H1 (cell line): ENCODE measurements around the gene KCNA10. TPM values are rescaled to one million over a fixed set of nuclear protein-coding genes. Genes with fewer than 3 reads are reported as not detected.

Experiments used
- CTCF ChIA-PET: fragments of 300-600 bp; sonication (Branson Sonifier 250); formaldehyde crosslinking; loops from one replicate; lab custom pipeline; 2021; ENCODE audit not compliant: partially characterized antibody; lab: Charles Lee
- POLR2A ChIA-PET: fragments of 300-600 bp; sonication (Branson Sonifier 250); formaldehyde crosslinking; loops from one replicate; lab custom pipeline; 2021; ENCODE audit warnings: inconsistent platforms; ENCODE audit not compliant: partially characterized antibody; lab: Charles Lee
- DNase-seq, 2 experiments: peaks; one replicate each; pipeline versions ENCODE4 v3.0.0 to v3.0.0-alpha.2; 2010 to 2022; ENCODE audit warnings: low spot score in 2 of 2, low read depth in 1 of 2, mixed read lengths in 1 of 2
- FAIRE-seq: peaks from 2 replicates; lab custom pipeline; 2011; peaks lifted over from hg19 to GRCh38; lab: Jason Lieb, UNC
- H2AFZ ChIP-seq: 2 replicates; pipeline ENCODE4 v1.8.1; 2012; ENCODE audit warnings: low read length, inconsistent platforms
- H2AK5ac ChIP-seq: 2 replicates; pipeline ENCODE4 v1.6.1; 2013; ENCODE audit warnings: low read depth, low read length
- H2BK120ac ChIP-seq: replicated peaks from 2 replicates; pipeline ENCODE3; 2013; ENCODE audit warnings: low read depth, low read length, inconsistent platforms
- H2BK12ac ChIP-seq: 2 replicates; pipeline ENCODE4 v1.6.1; 2013; ENCODE audit warnings: low read depth, low read length
- H2BK15ac ChIP-seq: 2 replicates; pipeline ENCODE4 v1.6.1; 2013; ENCODE audit warnings: low read length
- H2BK20ac ChIP-seq: 2 replicates; pipeline ENCODE4 v1.6.1; 2013; ENCODE audit warnings: low read length
- H2BK5ac ChIP-seq: 2 replicates; pipeline ENCODE4 v1.6.1; 2013; ENCODE audit warnings: low read depth, low read length
- H3K14ac ChIP-seq: 2 replicates; pipeline ENCODE4 v1.6.1; 2013; ENCODE audit warnings: inconsistent platforms; ENCODE audit not compliant: insufficient read length
- H3K18ac ChIP-seq: 2 replicates; pipeline ENCODE4 v1.6.1; 2013; ENCODE audit warnings: low read length; ENCODE audit errors: extremely low read depth
- H3K23ac ChIP-seq: 2 replicates; pipeline ENCODE4 v1.6.1; 2013; ENCODE audit warnings: inconsistent platforms; ENCODE audit not compliant: insufficient read length
- H3K23me2 ChIP-seq: 2 replicates; pipeline ENCODE4 v1.6.1; 2013; ENCODE audit warnings: low read depth, low read length
- H3K27ac ChIP-seq: 2 replicates; pipeline ENCODE4 v1.6.1; 2011; ENCODE audit warnings: low read depth, low read length, inconsistent platforms
- H3K27me3 ChIP-seq, 4 experiments: replicated peaks in 1 of 4; 1 replicate in 1 of 4; 2 replicates in 3 of 4; pipeline versions ENCODE4 v1.6.1 to v1.8.1; 2011 to 2013; ENCODE audit warnings: low read length in 3 of 4, mild to moderate bottlenecking in 3 of 4, inconsistent platforms in 2 of 4, mixed read lengths in 2 of 4, moderate library complexity in 1 of 4; ENCODE audit not compliant: control insufficient read depth in 3 of 4, insufficient read depth in 3 of 4; ENCODE audit errors: extremely low read depth in 1 of 4
- H3K36me3 ChIP-seq, 4 experiments: 2 replicates each; pipeline versions ENCODE4 v1.6.1 to v1.8.1; 2011 to 2013; ENCODE audit warnings: mild to moderate bottlenecking in 4 of 4, low read length in 3 of 4, moderate library complexity in 2 of 4, control low read depth in 1 of 4, inconsistent platforms in 1 of 4; ENCODE audit not compliant: insufficient read depth in 4 of 4, control insufficient read depth in 2 of 4
- H3K4ac ChIP-seq: replicated peaks from 2 replicates; pipeline ENCODE3; 2013; ENCODE audit warnings: low read length, low read depth, mixed read lengths, inconsistent platforms; ENCODE audit not compliant: insufficient read length
- H3K4me1 ChIP-seq, 4 experiments: replicated peaks in 1 of 4; 1 replicate in 1 of 4; 2 replicates in 3 of 4; pipeline versions ENCODE4 v1.6.1 to v1.8.1; 2011 to 2013; ENCODE audit warnings: low read length in 3 of 4, inconsistent platforms in 2 of 4, mixed read lengths in 1 of 4; ENCODE audit not compliant: insufficient read depth in 4 of 4, control insufficient read depth in 3 of 4
- H3K4me2 ChIP-seq, 2 experiments: 2 replicates each; pipeline versions ENCODE4 v1.6.1 to v1.8.1; 2011 to 2013; ENCODE audit warnings: low read depth in 2 of 2, low read length in 2 of 2, control low read depth in 1 of 2, inconsistent platforms in 1 of 2, mild to moderate bottlenecking in 1 of 2; ENCODE audit not compliant: insufficient read depth in 1 of 2
- H3K4me3 ChIP-seq, 4 experiments: fragments of 200-600, 300-600 bp in 1 of 4; sonication (generic), shearing (Covaris generic), sonication (Bioruptor Twin) in 1 of 4; 2 replicates each; pipeline versions ENCODE4 v1.5.1 to v1.8.1; 2011 to 2016; ENCODE audit warnings: low read length in 4 of 4, low read depth in 3 of 4, control low read depth in 2 of 4, inconsistent platforms in 2 of 4, mild to moderate bottlenecking in 2 of 4, mixed read lengths in 1 of 4, moderate library complexity in 1 of 4; ENCODE audit not compliant: insufficient read depth in 2 of 4; ENCODE audit errors: extremely low read depth in 1 of 4
- H3K56ac ChIP-seq: replicated peaks from 2 replicates; pipeline ENCODE3; 2013; ENCODE audit warnings: low read depth, mild to moderate bottlenecking, mixed read lengths, low read length, inconsistent platforms; ENCODE audit not compliant: insufficient read length
- H3K79me1 ChIP-seq: 2 replicates; pipeline ENCODE4 v1.6.1; 2013; ENCODE audit warnings: low read depth, low read length, control low read depth
- H3K79me2 ChIP-seq, 2 experiments: 2 replicates each; pipeline versions ENCODE4 v1.6.1 to v1.8.1; 2012 to 2013; ENCODE audit warnings: low read length in 2 of 2, mild to moderate bottlenecking in 2 of 2, inconsistent platforms in 1 of 2; ENCODE audit not compliant: insufficient read depth in 2 of 2, control insufficient read depth in 1 of 2
- H3K9ac ChIP-seq, 4 experiments: replicated peaks in 1 of 4; 1 replicate in 1 of 4; 2 replicates in 3 of 4; pipeline versions ENCODE4 v1.6.1 to v1.8.1; 2011 to 2013; ENCODE audit warnings: low read depth in 3 of 4, low read length in 3 of 4, control low read depth in 2 of 4, mild to moderate bottlenecking in 2 of 4, moderate library complexity in 2 of 4, inconsistent platforms in 1 of 4; ENCODE audit errors: extremely low read depth in 1 of 4
- H3K9me3 ChIP-seq, 2 experiments: 2 replicates each; pipeline versions ENCODE4 v1.6.1 to v1.8.1; 2012 to 2013; ENCODE audit warnings: mild to moderate bottlenecking in 2 of 2, moderate library complexity in 2 of 2, control low read depth in 1 of 2, inconsistent platforms in 1 of 2, low read depth in 1 of 2, low read length in 1 of 2, mixed read lengths in 1 of 2; ENCODE audit not compliant: insufficient read depth in 2 of 2
- H4K20me1 ChIP-seq, 2 experiments: replicated peaks in 1 of 2; 2 replicates each; pipeline versions ENCODE3 to v1.8.1; 2011 to 2013; ENCODE audit warnings: inconsistent platforms in 2 of 2, low read length in 2 of 2, mild to moderate bottlenecking in 1 of 2; ENCODE audit not compliant: insufficient read depth in 2 of 2, control insufficient read depth in 1 of 2
- H4K5ac ChIP-seq: 2 replicates; pipeline ENCODE4 v1.6.1; 2013; ENCODE audit warnings: low read length, low read depth, mixed read lengths, inconsistent platforms; ENCODE audit not compliant: insufficient read length
- H4K8ac ChIP-seq: 2 replicates; pipeline ENCODE4 v1.8.0; 2013; ENCODE audit warnings: mild to moderate bottlenecking, moderate library complexity, low read length, inconsistent platforms; ENCODE audit not compliant: insufficient read depth; ENCODE audit errors: extremely low read depth
- H4K91ac ChIP-seq: replicated peaks from 2 replicates; pipeline ENCODE3; 2013; ENCODE audit warnings: low read length, mixed read lengths, inconsistent platforms; ENCODE audit not compliant: insufficient read length
- CREB1 ChIP-seq: IDR thresholded peaks from 2 replicates; pipeline ENCODE4 v1.6.1; 2012; ENCODE audit warnings: inconsistent platforms
- CTBP2 ChIP-seq: IDR thresholded peaks from 2 replicates; pipeline ENCODE4 v1.7.0; 2011; ENCODE audit warnings: borderline replicate concordance, mild to moderate bottlenecking, moderate library complexity, mixed read lengths, low read length; ENCODE audit not compliant: insufficient read depth, insufficient read length
- JUND ChIP-seq: IDR thresholded peaks from 2 replicates; pipeline ENCODE4 v1.6.1; 2011; ENCODE audit warnings: mild to moderate bottlenecking, improper control_type of control experiment, low read length
- NRF1 ChIP-seq: IDR thresholded peaks from 2 replicates; pipeline ENCODE4 v1.6.1; 2011; ENCODE audit warnings: mild to moderate bottlenecking, low read depth, low read length, improper control_type of control experiment
- POU5F1 ChIP-seq: IDR thresholded peaks from 2 replicates; pipeline ENCODE4 v1.6.1; 2011; ENCODE audit warnings: low read depth, mild to moderate bottlenecking, low read length, moderate library complexity
- SAP30 ChIP-seq: fragments of 300-600 bp; sonication (generic); IDR thresholded peaks from 2 replicates; pipeline ENCODE4 v1.7.1; 2012; ENCODE audit warnings: low read length, moderate library complexity, mild to moderate bottlenecking, inconsistent platforms; ENCODE audit not compliant: insufficient read depth, insufficient replicate concordance
- SP1 ChIP-seq: IDR thresholded peaks from 2 replicates; pipeline ENCODE4 v1.6.1; 2011; ENCODE audit warnings: low read depth, low read length
- SUZ12 ChIP-seq: fragments of 200-600 bp; sonication (generic); IDR thresholded peaks from 2 replicates; pipeline ENCODE4 v1.6.1; 2012; ENCODE audit warnings: mild to moderate bottlenecking, inconsistent platforms, low read length, moderate library complexity, mixed read lengths
- TAF7 ChIP-seq: optimal IDR thresholded peaks from 2 replicates; pipeline ENCODE3; 2011; ENCODE audit warnings: low read depth, mild to moderate bottlenecking, inconsistent platforms, low read length, moderate library complexity, borderline replicate concordance
- WGBS, 2 experiments: shearing (Covaris generic) in 1 of 2; methylation state at CpG; one replicate each; pipeline versions ENCODE4 v1.1.6 to v1.1.7; 2013 to 2015; ENCODE audit warnings: low lambda C conversion rate in 2 of 2, mixed read lengths in 2 of 2, inconsistent platforms in 1 of 2, low coverage in 1 of 2, missing lambda C conversion rate in 1 of 2; ENCODE audit not compliant: insufficient replicate concordance in 2 of 2, insufficient coverage in 1 of 2, insufficient read length in 1 of 2; ENCODE audit errors: extremely low coverage in 1 of 2, missing lambda C conversion rate in 1 of 2; 5-methylcytosine and 5-hydroxymethylcytosine counted together
- polyA plus RNA-seq, 7 experiments: library from polyadenylated mRNA; depleted of rRNA in 3 of 7; stranded (reverse) in 5 of 7; unstranded in 2 of 7; fragments of >200 nt in 5 of 7; fragments of 200-250 nt in 2 of 7; gene quantifications; 1 replicate in 5 of 7; 2 replicates in 1 of 7; 4 replicates in 1 of 7; pipeline versions ENCODE4 v1.2.1 to v1.2.3, GENCODE V29; 2011 to 2013; ENCODE audit warnings: missing spikeins in 2 of 7, mixed read lengths in 2 of 7
- total RNA-seq: library from RNA; stranded (reverse); fragmentation: NEBNext Ultra II Directional; extraction: Animal tissue kit (Norgen Biotek cat#: 25700); gene quantifications from 2 replicates; pipeline ENCODE4 v1.2.1, GENCODE V29; 2021

Gene KCNA10
- total and polyA plus RNA-seq, 2 of the 8 experiments (the other 6 are each of a cell fraction or from before 2014, with no cell fraction given) = not detected

GRCh38 chr1:110492573-110492972 is 26.4 kb downstream of the KCNA10 start:
- H3K9me3 ChIP-seq = no peaks in the 10 kb centered on the region
- no peaks in the 10 kb centered on the region for H3K23me2 ChIP-seq
- H3K9ac ChIP-seq = no peak overlapping the region
- H2BK5ac ChIP-seq = no peak overlapping the region
- 89% methylated on average over 7 of the region's 7 CpGs; no CpG with 5 or more reads in 1 of the 2 experiments for WGBS, 2 experiments
- H2BK15ac ChIP-seq = 0 out of 2 replicates have a peak overlapping the region, but pooled peaks have one; percentile 72
- H2AFZ ChIP-seq = no peak overlapping the region
- ChIA-PET CTCF (interaction anchor here (1.3 to 1.7 kb wide), 3 partner anchors 10 to 38 kb away, joined by 3 to 8 read pairs (median 6); no protein-coding TSS in a partner anchor), POLR2A (no interaction called here)
- H3K4ac ChIP-seq = no peak overlapping the region
- no peak overlapping the region for H3K56ac ChIP-seq
- H3K18ac ChIP-seq = no peak overlapping the region; the same call in 1 of the 2 replicates
- FAIRE-seq (no peak), DNase-seq (no peak)
- H3K27ac ChIP-seq = no peak overlapping the region
- H2BK12ac ChIP-seq = peak overlapping the region; percentile 68; the same call in 1 of the 2 replicates
- no peak overlapping the region for H3K14ac ChIP-seq
- H3K27me3 ChIP-seq = no peaks in the 10 kb centered on the region
- no peak overlapping the region for H4K91ac ChIP-seq
- no peak overlapping the region for H3K4me2 ChIP-seq
- no peaks in the 10 kb centered on the region for H3K36me3 ChIP-seq
- H3K23ac ChIP-seq = no peak overlapping the region
- H3K79me2 ChIP-seq = no peaks in the 10 kb centered on the region
- H4K5ac ChIP-seq = no peak overlapping the region
- H3K4me3 ChIP-seq = no peak overlapping the region
- no peak overlapping the region for H2AK5ac ChIP-seq
- no peaks in the 10 kb centered on the region for H4K20me1 ChIP-seq
- H3K4me1 ChIP-seq = peaks cover 6 to 17% (median 10%) of the 10 kb centered on the region in 4 experiments; a peak in 6 of 7 replicates
- H4K8ac ChIP-seq = no peak overlapping the region; the same call in 1 of the 2 replicates
- no peaks in the 10 kb centered on the region for H3K79me1 ChIP-seq
- no peak overlapping the region for H2BK20ac ChIP-seq
- no peak overlapping the region for H2BK120ac ChIP-seq
- TF ChIP-seq SUZ12 = no peak
- TF ChIP-seq SAP30 = no peak
- no peak for TF ChIP-seq NRF1
- no peak for TF ChIP-seq POU5F1
- no peak for TF ChIP-seq SP1
- TF ChIP-seq JUND = no peak
- no peak for TF ChIP-seq CTBP2
- TF ChIP-seq TAF7 = no peak
- TF ChIP-seq CREB1 = no peak
